ENCODE data around the gene ADAMTS17. TPM values are rescaled to one million over a fixed set of nuclear protein-coding genes. Genes with fewer than 3 reads are reported as not detected.

The ADAMTS17 gene
- total RNA-seq, 4 donors from 2014 or later = 4.5 to 11.4 (median 6.6) TPM

DNA sequence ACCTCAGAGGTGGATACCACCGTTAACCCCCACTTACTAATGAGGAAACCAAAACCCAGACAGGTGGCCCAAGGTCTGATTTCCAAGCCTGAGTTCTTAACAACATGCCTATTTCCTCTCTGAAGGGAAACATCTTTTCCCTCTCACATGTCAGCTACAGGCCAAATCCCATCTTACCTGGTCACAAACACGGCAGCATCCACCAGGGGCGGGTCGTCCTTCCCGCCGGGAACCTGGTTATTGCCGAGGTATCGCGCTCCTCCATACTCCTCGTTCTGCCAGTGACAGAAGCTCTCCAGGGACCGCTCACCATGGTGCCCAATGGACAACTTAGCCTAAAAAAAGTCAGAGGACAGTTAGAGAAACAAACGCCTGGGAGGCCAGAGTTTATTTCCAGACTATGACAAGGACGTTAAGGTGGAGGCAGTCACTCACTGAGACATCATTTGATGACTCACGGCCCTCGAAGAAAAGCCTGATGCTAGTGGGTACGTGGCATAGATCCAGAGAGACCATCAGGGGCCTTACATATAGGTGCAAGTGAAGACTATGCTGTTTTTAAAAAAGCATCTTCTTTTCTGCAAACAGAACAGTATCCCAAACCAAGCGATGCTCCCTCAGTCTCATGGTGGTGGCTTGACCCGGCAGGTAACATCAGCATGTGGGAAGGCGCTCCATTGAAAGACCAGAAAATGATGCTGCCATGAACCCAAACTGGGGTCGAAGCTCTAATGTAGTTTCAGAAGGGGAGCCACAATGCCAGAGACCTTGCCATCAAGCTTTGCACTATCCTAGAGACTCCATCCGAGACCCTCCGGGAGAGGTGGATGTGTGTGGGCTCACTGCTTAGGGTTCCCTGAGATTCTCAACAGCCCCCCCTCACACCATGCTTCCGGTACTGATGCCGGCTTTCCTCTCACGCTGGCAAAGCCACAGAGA lies 80.2 kb downstream of the ADAMTS17 start:
- TF ChIP-seq, protein P1, sequence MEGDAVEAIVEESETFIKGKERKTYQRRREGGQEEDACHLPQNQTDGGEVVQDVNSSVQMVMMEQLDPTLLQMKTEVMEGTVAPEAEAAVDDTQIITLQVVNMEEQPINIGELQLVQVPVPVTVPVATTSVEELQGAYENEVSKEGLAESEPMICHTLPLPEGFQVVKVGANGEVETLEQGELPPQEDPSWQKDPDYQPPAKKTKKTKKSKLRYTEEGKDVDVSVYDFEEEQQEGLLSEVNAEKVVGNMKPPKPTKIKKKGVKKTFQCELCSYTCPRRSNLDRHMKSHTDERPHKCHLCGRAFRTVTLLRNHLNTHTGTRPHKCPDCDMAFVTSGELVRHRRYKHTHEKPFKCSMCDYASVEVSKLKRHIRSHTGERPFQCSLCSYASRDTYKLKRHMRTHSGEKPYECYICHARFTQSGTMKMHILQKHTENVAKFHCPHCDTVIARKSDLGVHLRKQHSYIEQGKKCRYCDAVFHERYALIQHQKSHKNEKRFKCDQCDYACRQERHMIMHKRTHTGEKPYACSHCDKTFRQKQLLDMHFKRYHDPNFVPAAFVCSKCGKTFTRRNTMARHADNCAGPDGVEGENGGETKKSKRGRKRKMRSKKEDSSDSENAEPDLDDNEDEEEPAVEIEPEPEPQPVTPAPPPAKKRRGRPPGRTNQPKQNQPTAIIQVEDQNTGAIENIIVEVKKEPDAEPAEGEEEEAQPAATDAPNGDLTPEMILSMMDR (IDR thresholded peaks at IDR 0.05) = no peak
- no peak for TF ChIP-seq POLR2A (IDR thresholded peaks at IDR 0.05)
- intact Hi-C loops (cut with DNase I) = no loop called here
- 71 to 79% methylated on average over 11 to 16 of the region's 25 CpGs for WGBS, 2 donors
- H3K4me3 ChIP-seq = no peak overlapping the region
- H3K27ac ChIP-seq = no peak overlapping the region
- H3K4me1 ChIP-seq = no peaks in the 10 kb centered on the region
- no peaks in the 10 kb centered on the region for H3K27me3 ChIP-seq
- H3K9me3 ChIP-seq = no peaks in the 10 kb centered on the region
- no peak for DNase-seq
- H3K36me3 ChIP-seq = peaks cover 0 to 32% (median 0%) of the 10 kb centered on the region in 3 donors

DNA sequence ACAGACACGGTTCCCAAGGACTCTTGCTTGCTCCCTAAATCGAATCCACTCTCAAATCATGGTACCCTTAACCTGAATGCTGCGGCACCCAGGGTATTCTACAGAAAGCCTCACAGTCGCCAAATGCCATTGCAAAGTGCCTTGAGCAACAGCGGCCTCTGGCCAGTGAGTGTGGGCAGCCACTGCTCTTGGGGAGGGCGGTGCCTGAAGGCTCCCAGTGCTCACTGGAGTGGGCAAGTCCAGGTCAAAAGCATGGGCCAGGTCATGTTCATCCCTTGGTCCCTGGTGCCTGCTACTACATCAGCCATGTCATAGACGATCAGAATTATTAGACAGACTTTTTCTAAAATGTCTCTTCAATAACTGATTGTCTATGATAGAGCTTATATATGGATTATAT lies 82.5 kb downstream of the ADAMTS17 start:
- Histone ChIP-seq H3K27me3 (no peaks in the 10 kb centered on the region), H3K4me1 (no peaks in the 10 kb centered on the region), H3K9me3 (no peaks in the 10 kb centered on the region), H3K36me3 (peaks cover 0 to 36% (median 0%) of the 10 kb centered on the region in 3 donors), H3K4me3 (no peak overlapping the region), H3K27ac (no peak overlapping the region)
- intact Hi-C loops (cut with DNase I) = no loop called here
- no peak for DNase-seq
- no peak for TF ChIP-seq POLR2A (IDR thresholded peaks at IDR 0.05)
- TF ChIP-seq, protein P1 (IDR thresholded peaks at IDR 0.05) = no peak
- 80 to 92% methylated on average over 5 of the region's 7 CpGs for WGBS, 2 donors

DNA sequence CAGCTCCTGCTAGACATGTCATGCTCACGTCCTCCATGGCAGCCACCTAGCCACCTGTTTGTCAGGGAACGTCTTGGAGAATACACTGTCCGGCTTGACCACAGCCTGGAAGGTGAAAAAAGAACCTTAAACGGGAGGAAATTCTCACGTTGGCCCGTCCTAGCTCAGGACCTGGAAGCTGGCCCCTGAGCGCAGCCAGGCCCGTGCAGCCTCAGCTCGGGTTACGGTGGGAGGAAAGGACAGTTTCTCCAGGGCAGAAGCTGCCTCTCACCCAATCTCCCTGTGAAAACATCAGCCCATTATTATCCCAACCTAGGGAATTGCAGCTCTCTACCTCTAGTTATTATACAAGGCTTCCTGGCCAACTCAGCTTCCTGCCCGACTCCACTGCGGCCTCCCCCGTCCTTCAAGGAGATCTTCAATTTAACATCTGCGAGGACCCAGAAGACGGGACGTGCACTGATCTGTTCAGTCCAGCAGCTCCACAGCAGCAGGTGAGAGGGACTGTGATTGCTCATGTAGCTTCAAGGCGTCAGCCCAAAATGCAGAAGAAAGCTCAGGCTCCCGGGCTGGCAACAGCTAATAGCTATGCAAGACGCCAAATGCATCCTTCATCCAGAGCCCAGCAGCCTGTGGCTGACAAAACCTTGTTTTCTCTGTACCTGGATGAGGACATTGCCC lies 84.7 kb downstream of the ADAMTS17 start:
- intact Hi-C loops (cut with DNase I) = no loop called here
- peaks cover 0 to 12% (median 0%) of the 10 kb centered on the region in 3 donors for H3K4me1 ChIP-seq
- WGBS, 2 donors = 73 to 80% methylated on average over 6 to 9 of the region's 19 CpGs
- peaks cover 0 to 36% (median 0%) of the 10 kb centered on the region in 3 donors for H3K36me3 ChIP-seq
- DNase-seq = no peak
- H3K27ac ChIP-seq = no peak overlapping the region
- no peaks in the 10 kb centered on the region for H3K27me3 ChIP-seq
- no peaks in the 10 kb centered on the region for H3K9me3 ChIP-seq
- TF ChIP-seq, protein P1 (IDR thresholded peaks at IDR 0.05) = no peak
- TF ChIP-seq POLR2A (IDR thresholded peaks at IDR 0.05) = no peak
- H3K4me3 ChIP-seq = no peak overlapping the region

DNA sequence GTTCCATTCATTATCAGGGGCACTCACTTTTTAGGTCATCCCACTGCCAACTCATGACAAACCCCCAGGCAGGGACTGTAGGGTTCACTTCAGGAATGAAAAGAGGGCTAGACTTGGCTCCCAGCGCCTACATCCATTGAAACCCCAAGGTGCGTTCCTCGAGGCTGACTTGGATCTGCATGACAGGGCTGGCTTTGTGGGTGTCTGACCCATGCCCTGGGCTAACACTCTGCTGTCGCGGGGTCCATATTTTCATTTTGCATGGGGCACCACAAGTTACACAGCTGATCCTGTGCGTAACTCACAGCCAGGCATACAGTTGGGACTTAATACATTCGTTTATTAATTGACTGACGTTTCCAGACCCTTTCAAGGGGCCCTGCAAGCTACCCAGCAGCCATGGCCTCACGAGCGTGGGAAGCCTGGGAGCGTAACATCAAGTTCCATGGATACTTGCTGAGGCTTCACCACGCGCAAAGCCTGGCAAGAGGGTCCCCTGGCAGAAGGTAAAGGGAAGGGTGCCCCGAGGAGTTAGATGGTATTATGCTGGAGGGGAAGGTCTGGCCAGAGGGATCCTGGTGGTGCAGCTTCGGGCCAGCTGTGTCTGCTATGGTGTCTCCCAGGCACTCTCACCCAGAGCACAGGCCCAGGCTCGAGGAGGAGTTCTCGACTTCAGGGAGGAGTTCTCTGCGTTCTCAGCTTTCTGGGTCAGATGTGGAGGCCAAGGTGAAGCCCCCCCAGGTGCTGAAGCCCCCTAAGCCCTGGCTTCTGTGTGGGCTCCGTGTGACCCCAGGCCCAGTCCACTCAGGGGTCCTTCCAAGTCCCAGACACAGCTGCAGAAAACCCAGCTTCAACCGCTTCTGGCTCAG lies 85.4 kb downstream of the ADAMTS17 start:
- 86 to 92% methylated on average over 8 to 14 of the region's 20 CpGs for WGBS, 2 donors
- H3K27ac ChIP-seq = no peak overlapping the region
- H3K4me3 ChIP-seq = no peak overlapping the region
- no peak for DNase-seq
- H3K27me3 ChIP-seq = no peaks in the 10 kb centered on the region
- intact Hi-C loops (cut with DNase I) = no loop called here
- H3K9me3 ChIP-seq = no peaks in the 10 kb centered on the region
- H3K4me1 ChIP-seq = peaks cover 0 to 12% (median 0%) of the 10 kb centered on the region in 3 donors
- TF ChIP-seq POLR2A (IDR thresholded peaks at IDR 0.05) = no peak
- TF ChIP-seq, protein P1 (IDR thresholded peaks at IDR 0.05) = no peak
- peaks cover 0 to 28% (median 0%) of the 10 kb centered on the region in 3 donors for H3K36me3 ChIP-seq
